NCI-H526 treated with DMSO at 0.1 percent for 48 hours (cell line): Measurements from ENCODE around the gene VDAC2.

Source experiments
- DNase-seq: peaks from one replicate; lab custom pipeline; 2025; lab: John Stamatoyannopoulos, UW

VDAC2 gene

GRCh38 chr10:75253281-75254220, 43.0 kb downstream of the VDAC2 start:
- DNase-seq: no peak

GRCh38 chr10:75254739-75255138, 44.1 kb downstream of the VDAC2 start:
- DNase-seq: no peak

GRCh38 chr10:75260990-75261389, 50.4 kb downstream of the VDAC2 start:
- no peak for DNase-seq

GRCh38 chr10:75261813-75262705, 51.5 kb downstream of the VDAC2 start:
- DNase-seq: no peak

DNA sequence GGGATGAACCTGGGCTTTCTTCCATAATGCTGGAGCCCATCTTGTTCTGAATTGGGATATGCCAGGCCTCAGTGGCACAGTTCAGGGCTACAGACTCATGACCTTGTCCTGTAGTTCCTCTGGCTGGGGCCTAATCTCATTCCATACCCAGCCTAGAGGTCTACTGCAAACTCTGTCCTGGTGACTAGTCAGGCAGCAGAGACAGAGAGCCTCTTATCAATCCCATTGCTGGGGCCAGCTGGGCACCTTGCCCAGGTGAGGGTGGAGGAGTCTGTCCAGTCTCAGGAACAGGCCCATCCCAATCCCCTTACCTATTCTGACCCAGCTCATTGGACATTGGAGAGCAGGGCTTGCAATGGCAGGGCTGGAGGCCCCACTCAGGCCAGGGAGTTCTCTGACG, 53.2 kb downstream of the VDAC2 start:
- no peak for DNase-seq

DNA sequence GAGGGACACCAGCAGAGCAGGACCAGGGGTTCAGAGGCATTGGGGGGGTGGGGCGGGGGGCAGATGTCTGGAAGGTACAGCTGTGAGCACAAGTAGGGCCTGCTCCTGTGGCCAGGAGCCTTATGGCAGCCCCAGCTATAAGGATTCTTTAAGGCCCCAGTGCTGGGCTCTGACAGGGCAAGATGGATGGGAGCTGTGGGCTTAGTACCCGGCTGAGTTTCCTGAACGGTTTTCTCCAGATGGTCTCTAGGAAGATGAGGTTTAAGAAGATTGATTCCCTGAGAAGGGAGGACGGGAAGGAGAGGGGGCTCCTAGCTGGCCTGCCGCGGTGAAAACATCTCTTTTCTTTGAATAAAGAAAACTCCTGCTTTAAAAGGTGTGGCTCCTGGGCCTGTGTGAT, 55.3 kb downstream of the VDAC2 start:
- DNase-seq: no peak

DNA sequence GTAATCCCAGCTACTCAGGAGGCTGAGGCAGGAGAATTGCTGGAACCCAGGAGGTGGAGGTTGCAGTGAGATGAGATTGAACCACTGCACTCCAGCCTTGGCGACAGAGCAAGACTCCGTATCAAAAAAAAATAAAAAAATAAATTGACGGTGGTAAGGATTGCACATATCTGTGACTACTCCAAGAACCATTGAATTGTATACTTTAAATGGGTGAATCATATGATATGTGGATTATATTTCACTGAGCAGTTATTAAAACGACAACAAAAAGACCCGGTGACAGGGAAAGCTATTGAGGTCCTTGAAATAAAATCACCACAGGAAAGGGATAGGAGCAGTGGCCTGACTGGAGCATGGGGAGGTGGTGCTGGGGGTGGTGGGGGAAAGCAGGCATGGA, 56.3 kb downstream of the VDAC2 start:
- no peak for DNase-seq

- no peak for DNase-seq
Measured at GRCh38 chr10:75269605-75270004, 59.0 kb downstream of the VDAC2 start.

GRCh38 chr10:75272094-75272493, 61.5 kb downstream of the VDAC2 start:
- no peak for DNase-seq

GRCh38 chr10:75272896-75273295, 62.3 kb downstream of the VDAC2 start:
- DNase-seq: no peak

DNA sequence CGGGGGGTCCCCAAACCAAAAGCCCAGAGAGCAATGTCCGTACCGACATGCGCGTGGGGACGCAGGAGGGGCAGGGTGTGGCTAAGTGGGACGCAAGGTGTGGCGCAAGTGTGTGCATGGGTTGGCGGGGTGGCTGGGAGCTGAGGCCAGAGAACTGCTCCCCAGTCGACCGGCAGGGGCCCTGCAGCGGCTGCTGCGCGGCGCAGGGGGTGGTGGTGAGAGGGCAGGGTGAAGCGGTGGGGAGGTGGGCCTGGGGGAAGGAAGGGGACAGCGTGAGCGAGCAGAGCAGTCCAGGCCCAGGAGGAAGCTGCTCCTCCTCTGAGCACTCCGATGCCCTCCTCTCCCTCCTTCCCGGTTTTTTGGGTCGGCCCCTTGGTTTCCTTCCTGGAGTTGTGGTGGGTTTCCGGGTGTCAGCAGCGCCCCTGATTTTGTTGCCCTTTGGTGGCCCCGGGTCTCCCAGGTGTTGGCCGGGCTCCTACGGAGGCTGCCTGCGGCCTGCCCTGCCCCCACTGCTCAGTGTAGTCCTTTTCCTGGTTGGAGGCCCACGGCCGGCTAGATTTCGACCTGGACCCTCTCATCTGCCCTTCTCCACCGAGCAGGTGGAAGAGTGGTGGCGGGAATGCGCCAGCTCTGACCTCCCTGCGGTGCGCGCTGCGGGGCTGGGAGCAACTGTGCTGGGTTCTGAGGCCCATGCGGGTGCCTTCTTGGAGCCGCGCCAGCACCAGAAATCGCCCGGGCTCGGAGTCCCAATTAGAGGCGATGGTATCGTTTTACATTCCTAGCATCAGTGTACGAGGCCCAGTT, 65.7 kb downstream of the VDAC2 start:
- no peak for DNase-seq

GRCh38 chr10:75280236-75280635, 69.6 kb downstream of the VDAC2 start:
- no peak for DNase-seq
